Measurements from ENCODE around the gene OVOL3. TPM values are rescaled to one million over a fixed set of nuclear protein-coding genes. Genes with fewer than 3 reads are reported as not detected.

Gene OVOL3
- total RNA-seq, 8 experiments from 2014 or later: 0.54 TPM; not detected in 7

DNA sequence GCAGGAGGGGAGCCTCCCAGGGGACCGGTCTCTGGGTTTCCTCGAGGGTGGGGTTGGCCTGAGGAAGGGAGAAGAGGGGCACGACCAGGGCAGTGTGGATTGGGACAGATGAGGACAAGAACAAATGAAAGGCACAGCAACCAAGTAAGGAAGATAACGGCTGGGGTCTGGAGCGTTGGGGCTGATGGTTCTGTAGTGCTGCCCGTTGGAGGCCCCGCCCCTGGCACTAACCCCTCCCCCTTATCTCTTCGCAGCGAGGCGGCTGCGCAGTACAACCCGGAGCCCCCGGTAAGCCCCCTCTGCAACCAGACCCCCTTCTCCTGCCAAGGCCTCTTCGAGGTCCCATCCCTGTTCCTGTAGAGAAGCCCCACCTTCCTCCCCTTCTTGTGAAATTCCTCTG, 31.1 kb downstream of the OVOL3 start:
- Histone ChIP-seq H3K4me1 (replicated peaks in 1 of 2) (peaks cover 5 to 6% of the 10 kb centered on the region in 2 donors), H3K27ac (no peak overlapping the region), H3K4me3 (no peak overlapping the region)
- no peak for ATAC-seq (replicated peaks in 6 of 8)
- 60% methylated on average over 1 of the region's 14 CpGs; no CpG with 5 or more reads in 9 of the 10 experiments for WGBS, 10 experiments
- in situ Hi-C loops (cut with MboI; ENCODE audit: low pct_unique_long_range_greater_than_20kb in 2 of 9, low sequenced_read_pairs in 9 of 9, unreplicated experiment in 9 of 9): no loop called here

DNA sequence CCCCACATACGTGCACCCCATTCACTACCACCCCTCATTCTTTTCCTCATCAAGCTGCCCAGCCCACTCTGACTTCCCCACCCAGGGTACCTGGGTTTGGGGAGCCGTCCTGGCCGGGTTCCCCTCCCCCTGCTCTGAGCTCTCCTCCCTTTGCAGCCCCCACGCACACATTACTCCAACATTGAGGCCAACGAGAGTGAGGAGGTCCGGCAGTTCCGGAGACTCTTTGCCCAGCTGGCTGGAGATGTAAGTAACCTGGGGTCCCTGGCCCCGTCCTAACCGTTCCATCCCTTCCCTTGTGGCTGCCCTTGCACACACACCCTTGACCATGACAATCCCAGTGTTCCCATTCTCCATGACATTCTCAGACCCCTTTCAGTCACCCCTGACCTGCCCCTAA, 31.6 kb downstream of the OVOL3 start:
- in situ Hi-C loops (cut with MboI; ENCODE audit: low pct_unique_long_range_greater_than_20kb in 2 of 9, low sequenced_read_pairs in 9 of 9, unreplicated experiment in 9 of 9): no loop called here
- Histone ChIP-seq H3K4me1 (replicated peaks in 1 of 2) (peaks cover 5 to 6% of the 10 kb centered on the region in 2 donors), H3K4me3 (no peak overlapping the region), H3K27ac (no peak overlapping the region)
- no peak for ATAC-seq (replicated peaks in 6 of 8)
- WGBS, 10 experiments: 0 to 100% (median 100%) methylated on average over 1 to 3 of the region's 9 CpGs; no CpG with 5 or more reads in 5 of the 10 experiments

DNA sequence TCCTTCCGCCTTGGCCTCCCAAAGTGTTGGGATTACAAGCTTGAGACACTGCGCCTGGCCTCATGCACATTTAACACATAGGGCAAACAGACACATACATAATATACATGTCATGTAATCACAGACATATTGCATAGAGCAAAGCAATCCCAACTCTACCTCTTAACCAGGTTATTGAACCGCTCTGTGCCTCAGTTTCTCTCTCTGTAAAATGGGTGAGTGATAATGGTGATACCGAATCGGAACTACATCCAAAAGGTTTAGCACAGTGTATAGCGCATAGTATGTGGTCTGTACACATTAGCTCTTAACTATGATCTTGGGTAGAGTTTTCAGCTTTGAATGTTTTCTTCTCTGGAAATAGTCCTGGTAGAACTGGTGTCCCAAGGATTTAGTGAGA, 33.7 kb downstream of the OVOL3 start:
- H3K27ac ChIP-seq: no peak overlapping the region
- ATAC-seq (replicated peaks in 6 of 8): no peak
- in situ Hi-C loops (cut with MboI; ENCODE audit: low pct_unique_long_range_greater_than_20kb in 2 of 9, low sequenced_read_pairs in 9 of 9, unreplicated experiment in 9 of 9): no loop called here
- peaks cover 5 to 6% of the 10 kb centered on the region in 2 donors for H3K4me1 ChIP-seq (replicated peaks in 1 of 2)
- WGBS, 10 experiments: 85 to 100% (median 95%) methylated on average over 3 to 6 of the region's 6 CpGs; no CpG with 5 or more reads in 4 of the 10 experiments
- no peak overlapping the region for H3K4me3 ChIP-seq

DNA sequence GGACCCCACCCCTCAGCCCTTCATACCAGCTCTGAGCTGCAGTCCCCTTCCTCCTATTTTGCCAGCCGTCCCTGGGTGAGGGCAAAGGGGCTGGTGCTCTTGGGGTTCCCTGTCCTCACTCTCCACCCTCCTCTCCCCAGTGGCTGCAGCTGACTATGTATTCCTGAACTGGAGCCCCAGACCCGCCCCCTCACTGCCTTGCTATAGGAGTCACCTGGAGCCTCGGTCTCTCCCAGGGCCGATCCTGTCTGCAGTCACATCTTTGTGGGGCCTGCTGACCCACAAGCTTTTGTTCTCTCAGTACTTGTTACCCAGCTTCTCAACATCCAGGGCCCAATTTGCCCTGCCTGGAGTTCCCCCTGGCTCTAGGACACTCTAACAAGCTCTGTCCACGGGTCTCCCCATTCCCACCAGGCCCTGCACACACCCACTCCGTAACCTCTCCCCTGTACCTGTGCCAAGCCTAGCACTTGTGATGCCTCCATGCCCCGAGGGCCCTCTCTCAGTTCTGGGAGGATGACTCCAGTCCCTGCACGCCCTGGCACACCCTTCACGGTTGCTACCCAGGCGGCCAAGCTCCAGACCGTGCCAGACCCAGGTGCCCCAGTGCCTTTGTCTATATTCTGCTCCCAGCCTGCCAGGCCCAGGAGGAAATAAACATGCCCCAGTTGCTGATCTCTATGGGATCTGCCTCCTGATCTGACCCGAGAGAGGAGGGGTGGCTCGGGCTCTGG, 38.9 kb downstream of the OVOL3 start:
- H3K27ac ChIP-seq: no peak overlapping the region
- WGBS, 10 experiments: 60 to 100% (median 87%) methylated on average over 1 to 6 of the region's 13 CpGs; no CpG with 5 or more reads in 4 of the 10 experiments
- in situ Hi-C loops (cut with MboI; ENCODE audit: low pct_unique_long_range_greater_than_20kb in 2 of 9, low sequenced_read_pairs in 9 of 9, unreplicated experiment in 9 of 9): no loop called here
- H3K4me3 ChIP-seq: no peak overlapping the region
- peak in 2 of 8 experiments; percentile 4 to 24 for ATAC-seq (replicated peaks in 6 of 8)
- no peaks in the 10 kb centered on the region for H3K4me1 ChIP-seq (replicated peaks in 1 of 2)

DNA sequence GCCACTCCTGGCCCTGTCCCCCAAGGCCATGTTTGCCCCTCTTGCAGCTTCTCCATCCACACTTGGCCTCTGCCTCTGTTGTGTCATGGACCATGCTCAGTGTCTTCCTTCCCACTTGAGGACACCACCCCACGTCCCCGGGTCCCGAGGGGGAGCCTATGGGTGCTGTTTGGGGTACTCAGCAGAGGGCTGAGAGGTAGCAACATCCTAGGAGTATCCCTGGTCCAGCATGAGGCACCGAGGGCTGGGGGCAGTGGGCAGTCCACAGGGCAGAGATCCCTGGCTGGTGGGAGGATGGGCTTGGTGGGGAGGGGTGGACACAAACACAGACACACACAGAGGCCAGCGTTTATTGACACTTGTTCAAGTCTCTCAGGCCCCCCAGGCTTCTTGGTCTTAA, 39.6 kb downstream of the OVOL3 start:
- no peak overlapping the region for H3K4me3 ChIP-seq
- peak in 4 of 8 experiments; percentile 12 to 34 (median 18) for ATAC-seq (replicated peaks in 6 of 8)
- no peak overlapping the region for H3K27ac ChIP-seq

DNA sequence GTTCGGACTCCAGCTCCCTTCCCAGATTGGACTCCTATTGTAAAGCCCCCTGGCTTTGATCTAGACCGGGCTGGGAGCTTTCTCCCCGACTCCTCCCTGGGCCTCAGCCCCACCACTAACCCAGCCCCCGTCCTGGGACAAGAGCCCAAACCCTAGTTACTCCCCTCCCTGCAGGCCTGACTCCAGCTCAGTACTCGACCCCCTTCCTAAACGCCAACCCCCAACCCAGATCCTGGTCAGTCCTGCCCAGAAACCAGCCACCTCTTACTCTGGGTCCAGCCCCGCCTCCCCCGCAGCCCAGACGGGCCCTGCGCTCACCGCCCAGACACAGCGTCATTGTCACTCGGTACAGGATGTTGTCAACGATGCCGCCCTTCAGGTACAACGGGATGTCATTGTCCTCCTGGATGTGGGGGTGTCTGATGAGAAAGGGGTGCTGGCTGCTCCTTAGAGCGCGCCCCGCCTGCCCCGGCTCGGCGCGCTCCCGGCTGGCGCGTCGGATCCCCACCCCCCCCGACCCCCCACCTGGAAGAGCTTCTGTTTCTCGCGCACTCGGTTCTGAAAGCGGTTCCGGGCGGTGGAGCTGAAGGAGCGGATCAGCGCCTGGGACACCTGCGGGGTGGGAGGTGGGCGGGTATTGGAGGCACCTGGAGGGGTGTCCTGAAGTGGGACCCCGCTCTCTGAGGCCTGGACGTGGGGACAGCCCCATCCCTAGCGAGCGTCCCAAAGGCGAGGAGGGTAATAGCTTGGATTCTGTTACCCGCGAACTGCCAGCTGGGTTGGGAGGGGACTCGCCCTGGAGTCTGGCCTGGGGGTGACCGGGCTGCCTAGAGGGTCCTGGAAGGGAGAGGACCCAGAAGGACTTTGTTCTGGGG, 40.4 kb downstream of the OVOL3 start:
- peak; percentile 11 to 36 (median 25) for ATAC-seq (replicated peaks in 6 of 8)
- Histone ChIP-seq H3K4me3 (no peak overlapping the region), H3K4me1 (replicated peaks in 1 of 2) (no peaks in the 10 kb centered on the region), H3K27ac (no peak overlapping the region)
- in situ Hi-C loops (cut with MboI; ENCODE audit: low pct_unique_long_range_greater_than_20kb in 2 of 9, low sequenced_read_pairs in 9 of 9, unreplicated experiment in 9 of 9): no loop called here
- 50 to 100% (median 67%) methylated on average over 1 to 2 of the region's 47 CpGs; no CpG with 5 or more reads in 7 of the 10 experiments for WGBS, 10 experiments

More for the DNA sequence above, 39.6 kb downstream of the OVOL3 start:
- in situ Hi-C loops (cut with MboI; ENCODE audit: low pct_unique_long_range_greater_than_20kb in 2 of 9, low sequenced_read_pairs in 9 of 9, unreplicated experiment in 9 of 9): no loop called here
- H3K4me1 ChIP-seq (replicated peaks in 1 of 2): no peaks in the 10 kb centered on the region
- WGBS, 10 experiments: no CpG with 5 or more reads among the region's 5 CpGs

DNA sequence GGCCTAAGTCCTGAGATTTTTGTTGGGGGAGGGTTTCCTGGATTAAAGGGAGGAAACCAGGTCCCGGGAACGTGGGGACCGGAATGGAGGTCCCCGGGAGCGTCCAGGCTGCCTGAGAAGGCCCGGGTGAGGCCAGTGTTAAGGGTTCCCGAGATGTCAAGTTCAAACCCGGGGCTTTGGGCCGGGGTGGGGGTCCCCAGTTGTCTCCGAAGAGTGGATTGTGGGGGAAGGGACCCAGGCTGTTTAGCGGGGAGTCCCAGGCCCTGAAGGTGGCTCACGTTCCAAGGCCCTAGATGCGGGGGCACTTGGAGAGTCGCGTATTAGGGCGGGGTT, 41.0 kb downstream of the OVOL3 start:
- Histone ChIP-seq H3K4me1 (replicated peaks in 1 of 2) (no peaks in the 10 kb centered on the region), H3K27ac (no peak overlapping the region), H3K4me3 (no peak overlapping the region)
- 93% methylated on average over 3 of the region's 16 CpGs; no CpG with 5 or more reads in 9 of the 10 experiments for WGBS, 10 experiments
- ATAC-seq (replicated peaks in 6 of 8): peak in 5 of 8 experiments; percentile 1 to 24 (median 9)
- in situ Hi-C loops (cut with MboI; ENCODE audit: low pct_unique_long_range_greater_than_20kb in 2 of 9, low sequenced_read_pairs in 9 of 9, unreplicated experiment in 9 of 9): no loop called here

DNA sequence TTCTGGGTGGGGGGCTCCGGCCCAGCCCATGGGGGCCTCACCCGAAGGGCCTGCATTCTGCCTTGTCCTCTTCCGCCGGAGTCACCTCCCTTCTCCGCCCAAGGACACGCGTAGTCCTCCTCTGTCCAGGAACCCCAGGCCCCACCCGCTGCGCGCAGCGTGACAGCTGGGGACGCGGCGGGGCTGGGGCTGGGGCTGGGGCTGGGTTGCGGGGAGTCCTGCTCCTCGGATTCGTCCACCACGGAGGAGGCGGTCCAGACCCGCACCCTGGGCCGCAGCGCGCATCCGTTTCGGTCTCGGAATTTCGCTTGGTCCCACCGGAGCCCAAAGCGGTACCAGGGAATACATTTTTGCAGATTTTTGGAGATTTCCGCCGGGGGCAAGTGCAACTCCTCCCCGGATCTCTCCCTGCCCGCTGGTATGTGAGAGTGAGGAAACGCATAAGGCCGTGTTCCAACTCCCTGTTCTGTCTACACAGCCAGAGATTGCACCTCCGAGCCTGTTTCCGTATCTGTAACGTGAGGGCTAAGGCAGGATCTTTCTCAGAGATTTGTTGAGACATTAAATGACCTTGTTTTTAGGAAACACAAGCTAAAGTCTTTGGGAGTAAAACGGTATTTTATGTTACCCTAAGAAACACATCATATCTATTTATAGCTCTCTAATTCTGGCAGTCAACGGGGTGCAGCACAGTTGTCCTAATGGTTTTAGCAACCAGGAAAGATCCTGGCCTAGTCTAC, 41.6 kb downstream of the OVOL3 start, which contains the start of gene COX7A1:
COX7A1 (minus strand) TSS at position 96 of the 740 bp plus-strand sequence; CDS start at position 56, 40 bp downstream.
- in situ Hi-C loops (cut with MboI; ENCODE audit: low pct_unique_long_range_greater_than_20kb in 2 of 9, low sequenced_read_pairs in 9 of 9, unreplicated experiment in 9 of 9): no loop called here
- no peaks in the 10 kb centered on the region for H3K4me1 ChIP-seq (replicated peaks in 1 of 2)
- ATAC-seq (replicated peaks in 6 of 8): peak in 7 of 8 experiments; percentile 17 to 68 (median 36)
- 13 to 100% (median 66%) methylated on average over 1 to 19 of the region's 40 CpGs; no CpG with 5 or more reads in 2 of the 10 experiments for WGBS, 10 experiments
- H3K4me3 ChIP-seq: no peak within 1 kb of the TSS
- no peak within 1 kb of the TSS for H3K27ac ChIP-seq

DNA sequence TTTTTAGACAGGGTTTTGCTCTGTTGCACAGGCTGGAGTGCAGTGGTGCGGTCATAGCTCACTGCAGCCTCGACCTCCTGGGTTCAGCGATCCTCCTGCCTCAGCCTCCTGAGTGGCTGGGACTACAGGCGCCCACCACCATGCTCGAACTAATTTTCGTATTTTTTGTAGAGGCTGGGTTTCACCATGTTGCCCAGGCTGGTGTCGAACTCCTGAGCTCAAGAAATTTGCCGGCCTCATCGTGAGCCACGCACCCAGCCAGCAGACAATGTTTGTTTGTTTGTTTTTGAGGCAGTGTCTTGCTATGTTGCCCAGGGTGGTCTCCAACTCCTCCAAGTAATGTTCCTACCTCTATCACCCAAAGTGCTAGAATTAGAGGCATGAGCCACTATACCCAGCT, 42.2 kb downstream of the OVOL3 start:
- in situ Hi-C loops (cut with MboI; ENCODE audit: low pct_unique_long_range_greater_than_20kb in 2 of 9, low sequenced_read_pairs in 9 of 9, unreplicated experiment in 9 of 9): no loop called here
- H3K27ac ChIP-seq: no peak overlapping the region
- no peak for ATAC-seq (replicated peaks in 6 of 8)
- no peaks in the 10 kb centered on the region for H3K4me1 ChIP-seq (replicated peaks in 1 of 2)
- H3K4me3 ChIP-seq: no peak overlapping the region
- 87 to 100% (median 96%) methylated on average over 3 to 8 of the region's 10 CpGs; no CpG with 5 or more reads in 3 of the 10 experiments for WGBS, 10 experiments

DNA sequence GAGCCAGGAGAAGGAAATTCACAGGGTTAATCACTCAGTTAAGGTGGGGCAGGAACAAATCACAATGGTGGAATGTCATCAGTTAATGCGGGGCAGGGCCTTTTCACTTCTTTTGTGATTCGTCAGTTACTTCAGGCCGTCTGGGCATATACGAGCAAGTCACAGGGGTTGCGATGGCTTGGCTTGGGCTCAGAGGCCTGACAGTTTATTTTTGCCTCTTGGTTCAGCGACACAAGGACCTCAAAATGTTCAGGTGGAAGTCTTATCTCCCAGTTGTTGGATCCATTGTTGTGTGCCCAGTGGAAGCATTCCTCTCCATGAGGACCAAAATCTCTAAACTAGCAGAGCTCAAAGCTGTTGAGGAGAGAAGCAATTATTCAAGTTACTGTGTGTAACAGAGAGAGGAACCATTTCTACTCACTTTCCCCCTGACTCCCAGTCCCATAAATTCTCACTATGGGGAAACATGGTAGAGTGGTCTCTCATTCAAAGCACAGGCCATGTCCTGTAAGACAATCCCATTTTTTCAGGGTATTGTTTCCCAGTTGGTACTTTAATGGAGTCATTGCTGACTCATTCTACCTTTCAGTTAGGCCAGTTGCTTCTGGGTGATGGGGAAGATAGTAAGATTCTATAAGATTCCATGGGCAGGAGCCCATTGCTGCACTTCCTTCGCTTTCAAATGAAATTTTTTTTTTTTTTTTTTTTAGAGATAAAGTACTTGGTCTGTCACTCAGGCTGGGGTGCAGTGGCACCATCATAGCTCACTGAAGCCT, 50.1 kb downstream of the OVOL3 start:
- 48 to 100% (median 83%) methylated on average over 1 to 5 of the region's 7 CpGs; no CpG with 5 or more reads in 3 of the 10 experiments for WGBS, 10 experiments
- in situ Hi-C loops (cut with MboI; ENCODE audit: low pct_unique_long_range_greater_than_20kb in 2 of 9, low sequenced_read_pairs in 9 of 9, unreplicated experiment in 9 of 9): no loop called here
- no peaks in the 10 kb centered on the region for H3K4me1 ChIP-seq (replicated peaks in 1 of 2)
- no peak overlapping the region for H3K27ac ChIP-seq
- H3K4me3 ChIP-seq: no peak overlapping the region
- ATAC-seq (replicated peaks in 6 of 8): no peak
